Mesenchymal stem cell (in vitro differentiated cells and primary cell): Measurements from ENCODE around the gene ZNF135.

Source experiments
- DNase-seq: peaks from one replicate; pipeline ENCODE4 v3.0.0-alpha.2; 2013
- H2AFZ ChIP-seq: one replicate; pipeline ENCODE4 v1.6.1; 2013; ENCODE audit warnings: low read depth, mild to moderate bottlenecking, control low read depth, inconsistent platforms, low read length, moderate library complexity
- H2AK5ac ChIP-seq: 2 replicates; pipeline ENCODE4 v1.6.1; 2013; ENCODE audit warnings: low read length, moderate library complexity, mild to moderate bottlenecking, inconsistent platforms; ENCODE audit not compliant: severe bottlenecking
- H2BK120ac ChIP-seq: one replicate; pipeline ENCODE4 v1.6.1; 2013; ENCODE audit warnings: low read depth, mild to moderate bottlenecking, inconsistent platforms, low read length, moderate library complexity
- H2BK12ac ChIP-seq, 2 experiments: one replicate each; pipeline ENCODE4 v1.6.1; 2013; ENCODE audit warnings: inconsistent platforms in 2 of 2, low read length in 2 of 2, mild to moderate bottlenecking in 2 of 2, moderate library complexity in 2 of 2, control low read depth in 1 of 2
- H2BK15ac ChIP-seq: one replicate; pipeline ENCODE4 v1.6.1; 2013; ENCODE audit warnings: mild to moderate bottlenecking, low read depth, inconsistent platforms; ENCODE audit not compliant: poor library complexity, severe bottlenecking
- H2BK5ac ChIP-seq: 2 replicates; pipeline ENCODE4 v1.6.1; 2013; ENCODE audit warnings: low read depth, mild to moderate bottlenecking, low read length, control low read depth, inconsistent platforms; ENCODE audit not compliant: poor library complexity, severe bottlenecking
- H3K14ac ChIP-seq, 2 experiments: one replicate each; pipeline ENCODE4 v1.6.1; 2013; ENCODE audit warnings: inconsistent platforms in 2 of 2, low read length in 2 of 2, control low read depth in 1 of 2, mild to moderate bottlenecking in 1 of 2, moderate library complexity in 1 of 2
- H3K18ac ChIP-seq, 2 experiments: one replicate each; pipeline ENCODE4 v1.6.1; 2013; ENCODE audit warnings: inconsistent platforms in 2 of 2, low read length in 2 of 2, control low read depth in 1 of 2, low read depth in 1 of 2, mild to moderate bottlenecking in 1 of 2
- H3K23ac ChIP-seq, 2 experiments: one replicate each; pipeline ENCODE4 v1.6.1; 2013; ENCODE audit warnings: inconsistent platforms in 2 of 2, low read length in 2 of 2, mild to moderate bottlenecking in 2 of 2, moderate library complexity in 2 of 2, control low read depth in 1 of 2
- H3K27ac ChIP-seq: 2 replicates; pipeline ENCODE4 v1.5.1; 2013; ENCODE audit warnings: mild to moderate bottlenecking, moderate library complexity, low read length, control low read depth, inconsistent platforms; ENCODE audit not compliant: poor library complexity, severe bottlenecking
- H3K27me3 ChIP-seq, 2 experiments: 2 replicates each; pipeline versions ENCODE4 v1.6.1 to v1.7.0; 2013; ENCODE audit warnings: low read length in 2 of 2, mild to moderate bottlenecking in 2 of 2, moderate library complexity in 2 of 2, control low read depth in 1 of 2, inconsistent platforms in 1 of 2; ENCODE audit not compliant: control insufficient read depth in 1 of 2, insufficient read depth in 1 of 2
- H3K36me3 ChIP-seq, 2 experiments: 2 replicates each; pipeline versions ENCODE4 v1.6.1 to v1.7.0; 2013; ENCODE audit warnings: low read length in 2 of 2, control low read depth in 1 of 2, inconsistent platforms in 1 of 2, low read depth in 1 of 2, mild to moderate bottlenecking in 1 of 2; ENCODE audit not compliant: insufficient read depth in 2 of 2, control insufficient read depth in 1 of 2
- H3K4ac ChIP-seq, 2 experiments: one replicate each; pipeline ENCODE4 v1.6.1; 2013; ENCODE audit warnings: inconsistent platforms in 2 of 2, low read length in 2 of 2, mild to moderate bottlenecking in 2 of 2, moderate library complexity in 2 of 2, control low read depth in 1 of 2, low read depth in 1 of 2
- H3K4me1 ChIP-seq: 2 replicates; pipeline ENCODE4 v1.6.1; 2013; ENCODE audit warnings: low read depth, low read length, control low read depth; ENCODE audit not compliant: control insufficient read depth, insufficient read depth
- H3K4me2 ChIP-seq: 2 replicates; pipeline ENCODE4 v1.6.1; 2013; ENCODE audit warnings: low read length, mild to moderate bottlenecking, inconsistent platforms; ENCODE audit not compliant: poor library complexity, severe bottlenecking
- H3K4me3 ChIP-seq, 2 experiments: 2 replicates each; pipeline versions ENCODE4 v1.5.1 to v1.7.0; 2013; ENCODE audit warnings: low read length in 2 of 2, mild to moderate bottlenecking in 2 of 2, control low read depth in 1 of 2, low read depth in 1 of 2; ENCODE audit not compliant: insufficient read depth in 1 of 2
- H3K79me1 ChIP-seq: replicated peaks from 2 replicates; pipeline ENCODE4 v1.6.1; 2013; ENCODE audit warnings: mild to moderate bottlenecking, control low read depth, low read length, inconsistent platforms; ENCODE audit not compliant: poor library complexity, severe bottlenecking
- H3K9ac ChIP-seq: 2 replicates; pipeline ENCODE4 v1.7.0; 2013; ENCODE audit warnings: mild to moderate bottlenecking, low read length, moderate library complexity
- H3K9me3 ChIP-seq: 2 replicates; pipeline ENCODE4 v1.7.0; 2013; ENCODE audit warnings: mild to moderate bottlenecking, low read length; ENCODE audit not compliant: control insufficient read depth
- H4K8ac ChIP-seq: one replicate; pipeline ENCODE4 v1.6.1; 2013; ENCODE audit warnings: inconsistent platforms, mild to moderate bottlenecking, low read length, moderate library complexity
- H4K91ac ChIP-seq: one replicate; pipeline ENCODE4 v1.6.1; 2013; ENCODE audit warnings: mild to moderate bottlenecking, low read length, inconsistent platforms
- WGBS: methylation state at CpG from one replicate; pipeline ENCODE4 v1.1.7; 2013; ENCODE audit warnings: mixed read lengths; 5-methylcytosine and 5-hydroxymethylcytosine counted together

ZNF135 gene

DNA sequence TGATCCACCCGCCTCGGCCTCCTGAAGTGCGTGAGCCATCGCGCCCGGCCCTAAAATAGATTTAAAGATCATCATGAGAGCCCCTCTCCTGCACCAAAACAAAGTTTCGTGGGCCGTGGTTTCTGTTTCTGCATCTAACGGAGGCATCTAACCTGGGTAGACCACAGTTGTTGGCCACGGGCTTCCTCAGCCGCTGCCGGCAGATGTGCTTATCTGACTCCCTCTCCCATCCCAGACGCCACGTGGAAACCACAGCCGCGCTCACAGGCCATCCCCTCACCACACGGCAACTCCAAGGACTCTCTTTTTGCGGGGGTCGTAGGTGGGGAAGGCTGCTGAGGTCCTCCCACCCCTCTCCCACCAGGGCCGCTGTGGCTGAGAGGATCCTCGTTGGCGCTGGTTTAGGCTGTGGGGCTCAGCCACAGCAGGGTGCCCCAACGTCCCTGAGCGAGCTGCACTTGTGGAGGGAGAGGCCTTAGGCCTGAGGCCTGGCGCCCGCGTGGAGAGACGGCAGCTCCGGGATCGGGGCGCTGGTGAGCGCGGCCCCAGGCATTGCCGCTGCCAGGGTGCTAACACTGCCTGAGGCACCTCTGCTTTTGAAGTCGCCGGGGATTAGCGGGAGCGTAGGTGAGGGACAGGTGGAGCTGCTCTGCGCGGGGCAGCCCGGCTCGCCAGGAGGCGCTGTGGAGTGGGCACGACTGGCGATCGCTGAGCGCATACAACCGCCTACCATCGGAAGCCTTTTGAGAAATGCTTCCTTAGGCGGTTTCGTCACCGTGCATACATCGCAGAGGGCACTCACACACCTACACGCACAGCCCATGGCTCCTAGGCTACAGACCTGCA lies 16.4 kb upstream of the ZNF135 start:
- 48% methylated on average over 52 of the region's 54 CpGs for WGBS
- peak overlapping the region; percentile 36 for H2AFZ ChIP-seq
- no peak overlapping the region for H2BK120ac ChIP-seq
- no peak overlapping the region for H3K27ac ChIP-seq
- H3K4me3 ChIP-seq = peak overlapping the region in 1 of 2 experiments; percentile 5
- no peak overlapping the region for H3K18ac ChIP-seq
- no peaks in the 10 kb centered on the region for H3K4me1 ChIP-seq
- no peak overlapping the region for H3K14ac ChIP-seq
- DNase-seq = no peak
- no peaks in the 10 kb centered on the region for H3K27me3 ChIP-seq
- no peak overlapping the region for H3K23ac ChIP-seq
- H3K36me3 ChIP-seq = no peaks in the 10 kb centered on the region
- no peaks in the 10 kb centered on the region for H3K79me1 ChIP-seq
- H4K91ac ChIP-seq = no peak overlapping the region
- no peak overlapping the region for H2AK5ac ChIP-seq
- H4K8ac ChIP-seq = no peak overlapping the region
- no peak overlapping the region for H3K4ac ChIP-seq
- H3K4me2 ChIP-seq = no peak overlapping the region
- H2BK12ac ChIP-seq = no peak overlapping the region
- no peak overlapping the region for H2BK15ac ChIP-seq
- no peak overlapping the region for H2BK5ac ChIP-seq
- peaks cover 40% of the 10 kb centered on the region for H3K9me3 ChIP-seq
- H3K9ac ChIP-seq = no peak overlapping the region

DNA sequence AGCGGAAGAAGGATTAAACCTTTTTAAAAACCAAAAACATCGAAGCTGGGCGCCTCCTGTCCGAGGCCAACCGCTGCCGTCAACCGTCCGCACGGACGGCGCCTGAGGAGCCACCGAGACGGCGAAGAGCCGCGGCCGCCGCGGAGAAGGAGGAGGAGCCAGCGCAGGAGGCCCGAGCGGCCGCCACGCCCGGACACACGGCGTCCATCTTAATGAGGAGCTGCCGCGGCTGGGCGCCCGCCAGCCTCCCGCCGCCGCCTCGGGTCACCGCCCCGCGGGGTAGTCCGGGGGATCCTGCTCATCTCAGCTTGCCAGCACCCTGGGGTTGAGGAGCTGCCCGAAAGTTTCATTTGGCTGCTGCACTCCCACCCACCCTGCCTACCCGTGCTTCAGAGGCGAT lies 14.7 kb upstream of the ZNF135 start:
- Histone ChIP-seq H3K27me3 (no peaks in the 10 kb centered on the region), H3K4me3 (no peak overlapping the region), H3K18ac (no peak overlapping the region)

DNA sequence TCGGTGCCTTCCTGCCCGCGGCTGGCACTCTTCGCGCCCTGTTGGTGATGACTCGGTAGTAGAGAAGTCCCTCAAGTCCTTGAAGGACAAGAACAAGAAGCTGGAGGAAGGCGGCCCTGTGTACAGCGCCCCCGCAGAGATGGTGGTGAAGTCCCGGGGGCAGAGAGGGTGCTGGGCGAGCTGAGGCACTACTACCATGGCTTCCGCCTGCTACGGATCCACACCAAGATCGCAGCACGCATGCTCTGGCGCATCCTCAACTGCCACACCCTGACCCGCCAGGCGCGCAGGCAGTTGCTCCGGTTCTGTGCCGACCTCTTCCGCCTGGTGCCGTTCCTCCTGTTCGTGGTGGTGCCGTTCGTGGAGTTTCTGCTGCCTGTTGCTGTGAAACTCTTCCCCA lies 14.2 kb upstream of the ZNF135 start:
- H3K27me3 ChIP-seq = no peaks in the 10 kb centered on the region
- no peak overlapping the region for H3K23ac ChIP-seq
- no peak overlapping the region for H3K14ac ChIP-seq
- no peak overlapping the region for H3K4me2 ChIP-seq
- no peak overlapping the region for H2BK120ac ChIP-seq
- H3K9ac ChIP-seq = no peak overlapping the region
- H3K36me3 ChIP-seq = no peaks in the 10 kb centered on the region
- peaks cover 44% of the 10 kb centered on the region for H3K9me3 ChIP-seq
- H3K27ac ChIP-seq = no peak overlapping the region
- H3K4me3 ChIP-seq = no peak overlapping the region
- 91% methylated on average over 26 of the region's 26 CpGs for WGBS
- no peak overlapping the region for H2BK5ac ChIP-seq
- DNase-seq = no peak
- H3K18ac ChIP-seq = no peak overlapping the region
- H3K79me1 ChIP-seq = no peaks in the 10 kb centered on the region
- no peak overlapping the region for H2BK12ac ChIP-seq
- peak overlapping the region; percentile 5 for H2AFZ ChIP-seq
- H2AK5ac ChIP-seq = no peak overlapping the region
- H4K91ac ChIP-seq = no peak overlapping the region
- no peak overlapping the region for H2BK15ac ChIP-seq
- no peak overlapping the region for H4K8ac ChIP-seq
- no peak overlapping the region for H3K4ac ChIP-seq
- H3K4me1 ChIP-seq = no peaks in the 10 kb centered on the region

More for the DNA sequence above, 14.7 kb upstream of the ZNF135 start:
- H2BK15ac ChIP-seq = no peak overlapping the region
- no peak overlapping the region for H3K23ac ChIP-seq
- no peak overlapping the region for H2AK5ac ChIP-seq
- no peaks in the 10 kb centered on the region for H3K4me1 ChIP-seq
- no peak overlapping the region for H2AFZ ChIP-seq
- no peak overlapping the region for H3K14ac ChIP-seq
- no peak for DNase-seq
- no peak overlapping the region for H3K4ac ChIP-seq
- no peak overlapping the region for H4K8ac ChIP-seq
- no peak overlapping the region for H2BK5ac ChIP-seq
- no peaks in the 10 kb centered on the region for H3K36me3 ChIP-seq
- 97% methylated on average over 35 of the region's 42 CpGs for WGBS
- no peak overlapping the region for H3K4me2 ChIP-seq
- peaks cover 40% of the 10 kb centered on the region for H3K9me3 ChIP-seq
- H3K27ac ChIP-seq = no peak overlapping the region
- H3K79me1 ChIP-seq = no peaks in the 10 kb centered on the region
- H4K91ac ChIP-seq = no peak overlapping the region
- no peak overlapping the region for H3K9ac ChIP-seq
- H2BK12ac ChIP-seq = no peak overlapping the region
- no peak overlapping the region for H2BK120ac ChIP-seq

DNA sequence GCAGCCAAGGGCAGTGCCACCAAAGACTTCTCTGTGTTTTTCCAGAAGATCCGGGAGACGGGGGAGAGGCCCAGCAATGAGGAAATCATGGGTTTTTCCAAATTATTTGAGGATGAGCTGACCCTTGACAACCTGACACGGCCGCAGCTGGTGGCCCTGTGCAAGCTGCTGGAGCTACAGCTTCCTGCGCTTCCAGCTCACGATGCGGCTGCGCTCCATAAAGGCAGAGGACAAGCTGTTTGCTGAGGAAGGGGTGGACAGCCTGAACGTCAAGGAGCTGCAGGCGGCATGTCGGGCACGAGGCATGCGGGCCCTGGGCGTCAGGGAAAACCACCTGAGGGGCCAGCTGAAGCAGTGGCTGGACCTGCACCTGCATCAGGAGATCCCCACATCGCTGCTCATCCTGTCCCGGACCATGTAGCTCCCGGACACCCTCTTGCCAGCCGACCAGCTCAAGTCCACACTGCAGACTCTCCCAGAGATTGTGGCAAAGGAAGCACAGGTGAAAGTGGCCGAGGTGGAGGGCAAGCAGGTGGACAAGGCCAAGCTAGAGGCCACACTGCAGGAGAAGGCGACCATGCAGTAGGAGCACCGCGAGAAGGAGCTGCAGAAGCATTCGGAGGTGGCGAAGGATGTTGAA lies 13.6 kb upstream of the ZNF135 start:
- WGBS = 84% methylated on average over 24 of the region's 24 CpGs
- no peak overlapping the region for H2AFZ ChIP-seq
- H3K4me2 ChIP-seq = no peak overlapping the region
- H2BK5ac ChIP-seq = no peak overlapping the region
- H3K23ac ChIP-seq = no peak overlapping the region
- H3K18ac ChIP-seq = no peak overlapping the region
- no peaks in the 10 kb centered on the region for H3K79me1 ChIP-seq
- H3K27ac ChIP-seq = no peak overlapping the region
- H2BK12ac ChIP-seq = no peak overlapping the region
- H3K36me3 ChIP-seq = no peaks in the 10 kb centered on the region
- no peaks in the 10 kb centered on the region for H3K4me1 ChIP-seq
- no peak overlapping the region for H4K8ac ChIP-seq
- no peak overlapping the region for H2BK120ac ChIP-seq
- H3K14ac ChIP-seq = no peak overlapping the region
- no peak for DNase-seq
- H3K9ac ChIP-seq = no peak overlapping the region
- H2BK15ac ChIP-seq = no peak overlapping the region
- no peak overlapping the region for H4K91ac ChIP-seq
- H3K9me3 ChIP-seq = peaks cover 45% of the 10 kb centered on the region
- no peak overlapping the region for H2AK5ac ChIP-seq
- no peaks in the 10 kb centered on the region for H3K27me3 ChIP-seq
- no peak overlapping the region for H3K4ac ChIP-seq
- H3K4me3 ChIP-seq = no peak overlapping the region
